GM21447 (cell line): ENCODE measurements around the gene SLC35E2B.
"Not testable (repeated sequence)": the region's sequence is repeated elsewhere in the genome, so short reads cannot be mapped to it uniquely, and the experiment has no call there.

ENCODE experiments used
- ATAC-seq: cut with Tn5 transposase; IDR thresholded peaks from one replicate; pipeline ENCODE4 v1.9.1; 2021; ENCODE audit not compliant: unreplicated experiment

The SLC35E2B gene

DNA sequence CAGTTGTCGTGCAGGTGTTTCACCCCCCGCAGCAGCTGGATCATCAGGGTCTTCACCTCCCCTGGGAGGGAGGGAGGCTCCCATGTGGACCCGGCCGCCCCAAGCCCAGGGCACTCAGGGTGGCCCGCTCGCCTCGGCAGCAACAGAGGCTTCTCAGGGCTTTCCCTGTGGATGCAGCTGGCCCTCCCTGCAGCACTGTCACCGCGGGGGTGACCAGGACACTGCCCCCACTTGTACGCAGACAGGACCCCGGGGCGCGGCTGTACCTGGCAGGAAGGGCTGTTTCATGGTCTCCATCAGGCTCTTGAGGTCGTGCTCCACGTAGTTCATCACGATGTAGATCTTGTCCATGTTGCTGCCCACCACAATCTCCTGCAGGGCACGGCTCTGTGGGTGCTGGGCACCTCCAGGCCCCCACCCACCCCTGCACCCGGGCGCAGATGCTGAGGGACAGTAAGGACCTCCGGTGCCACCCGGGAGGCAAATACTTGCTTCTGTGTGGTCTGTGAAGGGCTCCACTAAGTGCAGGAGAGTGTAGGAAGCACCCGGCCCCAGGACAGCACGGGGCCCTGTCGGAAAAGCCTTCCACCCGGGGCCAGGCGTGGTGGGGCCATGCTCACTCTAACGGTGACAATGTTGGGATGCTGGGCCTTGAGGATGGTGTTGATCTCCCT is 11.8 kb upstream of the SLC35E2B start:
- not testable (repeated sequence) for ATAC-seq

- ATAC-seq: no peak
These were observed 11.2 kb upstream of the SLC35E2B start for GRCh38 chr1:1703796-1704195.

DNA sequence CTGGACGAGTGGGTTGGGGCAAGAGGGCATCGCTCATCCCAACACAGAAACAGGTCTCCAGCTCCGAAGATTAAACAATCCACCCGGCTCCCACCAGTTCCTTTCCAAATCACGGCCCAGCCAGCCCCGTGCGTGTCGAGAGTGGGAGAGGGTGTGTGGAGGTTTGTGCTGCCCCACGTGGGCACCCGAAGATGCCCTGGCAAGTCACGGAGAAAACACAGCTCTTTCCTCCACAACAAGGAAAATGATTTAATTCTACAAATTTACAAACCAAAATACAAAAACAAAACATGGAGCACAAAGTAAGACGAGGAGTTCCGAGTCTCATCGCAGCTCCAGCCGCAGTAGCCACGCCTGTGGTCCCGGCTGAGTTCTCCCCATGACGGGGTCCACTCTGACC is 9.9 kb upstream of the SLC35E2B start:
- not testable (repeated sequence) for ATAC-seq

- not testable (repeated sequence) for ATAC-seq
These were observed 8.0 kb upstream of the SLC35E2B start for GRCh38 chr1:1700557-1700956.

- ATAC-seq: not testable (repeated sequence)
These were observed 7.5 kb upstream of the SLC35E2B start for GRCh38 chr1:1700067-1700466.

DNA sequence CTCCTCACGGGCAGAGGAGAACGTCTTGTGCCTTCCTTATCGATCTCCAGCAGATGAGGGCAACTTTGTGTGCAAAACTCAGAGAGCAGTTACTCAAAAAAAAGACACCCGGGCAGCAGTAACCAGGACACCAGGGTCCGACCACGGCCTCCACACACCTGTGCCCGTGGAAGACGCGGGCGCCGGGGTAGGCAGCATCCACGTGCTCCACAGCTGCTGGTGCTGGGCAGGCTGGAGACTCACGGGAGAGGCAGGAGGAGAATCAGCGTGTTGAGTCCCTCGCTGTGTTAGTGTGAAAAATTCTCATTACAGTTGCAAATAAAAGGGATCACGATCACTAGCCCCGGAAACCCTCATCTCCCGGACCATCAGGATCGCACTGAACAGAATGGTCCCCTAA is 6.5 kb upstream of the SLC35E2B start:
- ATAC-seq: not testable (repeated sequence)

- ATAC-seq: not testable (repeated sequence)
These were observed 5.0 kb upstream of the SLC35E2B start for GRCh38 chr1:1697358-1698183.

- ATAC-seq: not testable (repeated sequence)
These were observed 4.1 kb upstream of the SLC35E2B start for GRCh38 chr1:1696431-1697357.

- peak; percentile 46 for ATAC-seq
These were observed 276 bp downstream of the SLC35E2B start for GRCh38 chr1:1692324-1692713.

GRCh38 chr1:1691443-1691842 is 1.2 kb downstream of the SLC35E2B start:
- ATAC-seq: not testable (repeated sequence)

- ATAC-seq: not testable (repeated sequence)
These were observed 3.1 kb downstream of the SLC35E2B start for GRCh38 chr1:1689526-1689925.

DNA sequence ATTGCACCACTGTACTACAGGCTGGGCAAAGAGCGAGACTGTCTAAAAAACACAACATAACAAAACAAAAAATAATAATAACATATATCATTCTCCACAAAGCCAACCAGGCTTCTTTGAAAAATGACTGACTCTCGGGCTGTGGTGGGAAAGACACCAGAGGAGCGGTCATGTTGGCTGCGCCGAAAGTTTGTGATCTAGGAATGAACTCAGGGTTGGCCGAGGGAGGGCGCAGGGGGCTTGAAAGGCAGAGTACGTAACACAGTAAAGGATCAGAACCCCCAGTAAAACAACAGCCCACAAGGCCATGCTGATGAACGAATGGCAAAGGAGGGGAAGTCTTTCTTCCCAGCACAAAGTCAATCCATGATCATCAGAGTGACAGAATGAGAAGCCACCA is 4.7 kb downstream of the SLC35E2B start:
- ATAC-seq: no peak

- no peak for ATAC-seq
These were observed 8.4 kb downstream of the SLC35E2B start for GRCh38 chr1:1684031-1684681.

- ATAC-seq: no peak
These were observed 9.3 kb downstream of the SLC35E2B start for GRCh38 chr1:1683104-1683905.

- ATAC-seq: no peak
These were observed 11.7 kb downstream of the SLC35E2B start for GRCh38 chr1:1680912-1681273.

DNA sequence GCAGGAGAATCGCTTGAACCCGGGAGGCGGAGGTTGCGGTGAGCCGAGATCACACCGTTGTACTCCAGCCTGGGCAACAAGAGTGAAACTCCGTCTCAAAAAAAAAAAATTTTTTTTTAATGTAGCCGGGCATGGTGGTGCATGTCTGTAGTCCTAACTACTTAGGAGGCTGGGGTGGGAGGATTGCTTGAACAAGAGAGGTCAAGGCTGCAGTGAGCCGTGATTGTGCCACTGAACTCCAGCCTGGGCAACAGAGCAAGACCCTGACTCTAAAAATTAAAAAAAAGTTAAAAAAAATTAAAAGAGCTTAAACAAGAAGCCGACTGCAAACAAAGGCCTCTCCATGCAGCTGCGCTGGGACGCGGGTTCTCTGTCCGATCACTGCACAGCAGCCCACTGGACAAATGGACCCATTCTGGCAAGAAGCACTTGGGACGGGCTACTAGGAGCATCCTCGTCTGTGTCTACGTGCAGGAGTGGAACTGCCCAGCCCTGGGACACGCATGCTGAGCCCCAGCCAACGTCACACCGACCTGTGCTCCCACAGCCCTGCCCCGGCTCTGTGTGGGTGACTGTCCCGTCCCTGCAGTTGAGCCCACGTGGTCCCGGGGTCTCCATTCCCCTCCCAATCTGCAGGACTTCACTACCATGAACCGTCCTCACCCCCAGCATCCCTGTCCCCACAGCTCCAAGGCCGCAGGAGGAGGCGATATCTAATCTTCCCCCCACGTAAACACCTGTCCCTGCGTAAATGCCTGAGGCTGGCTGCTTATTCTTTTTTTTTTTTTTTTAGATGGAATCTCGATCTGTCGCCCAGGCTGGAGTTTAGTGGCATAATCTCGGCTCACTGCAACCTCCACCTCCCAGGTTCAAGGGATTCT is 12.3 kb downstream of the SLC35E2B start:
- ATAC-seq: no peak

- peak; percentile 2 for ATAC-seq
These were observed 13.8 kb downstream of the SLC35E2B start for GRCh38 chr1:1678581-1679380.
